AG09309 (cell line): Measurements from ENCODE around the gene PHC3.
"Not testable (repeated sequence)": the region's sequence is repeated elsewhere in the genome, so short reads cannot be mapped to it uniquely, and the experiment has no call there.

Source experiments
- DNase-seq: peaks from one replicate; pipeline ENCODE4 v3.0.0-alpha.2; 2010; ENCODE audit warnings: low read depth
- H3K4me3 ChIP-seq: 2 replicates; pipeline ENCODE4 v1.5.1; 2011; ENCODE audit warnings: mild to moderate bottlenecking, low read depth, low read length, moderate library complexity; ENCODE audit not compliant: control insufficient read depth
- TF ChIP-seq, protein P1 (sequence below): IDR thresholded peaks from 2 replicates; pipeline ENCODE4 v1.5.1; 2011; ENCODE audit warnings: mild to moderate bottlenecking, low read depth, low read length, inconsistent platforms; ENCODE audit not compliant: insufficient read depth, control insufficient read depth; ENCODE audit errors: missing control alignments

PHC3 gene

DNA sequence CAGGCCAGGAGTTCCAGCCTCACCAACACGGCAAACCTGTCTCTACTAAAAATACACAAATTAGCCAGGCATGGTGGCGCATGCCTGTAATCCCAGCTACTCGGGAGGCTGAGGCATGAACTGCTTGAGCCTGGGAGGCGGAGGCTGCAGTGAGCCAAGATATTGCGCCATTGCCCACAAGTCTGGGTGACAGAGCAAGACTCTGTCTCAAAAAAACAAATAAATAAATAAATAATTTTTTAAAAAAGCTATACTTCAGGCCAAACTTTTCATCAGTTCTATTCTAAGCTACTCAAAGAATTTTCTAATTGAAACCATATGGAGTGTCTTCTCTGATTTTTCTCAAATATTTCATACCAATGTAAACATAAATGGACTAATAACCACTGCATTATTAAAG is 43.5 kb downstream of the PHC3 start:
- H3K4me3 ChIP-seq: no peak overlapping the region
- DNase-seq: no peak
- TF ChIP-seq, protein P1, sequence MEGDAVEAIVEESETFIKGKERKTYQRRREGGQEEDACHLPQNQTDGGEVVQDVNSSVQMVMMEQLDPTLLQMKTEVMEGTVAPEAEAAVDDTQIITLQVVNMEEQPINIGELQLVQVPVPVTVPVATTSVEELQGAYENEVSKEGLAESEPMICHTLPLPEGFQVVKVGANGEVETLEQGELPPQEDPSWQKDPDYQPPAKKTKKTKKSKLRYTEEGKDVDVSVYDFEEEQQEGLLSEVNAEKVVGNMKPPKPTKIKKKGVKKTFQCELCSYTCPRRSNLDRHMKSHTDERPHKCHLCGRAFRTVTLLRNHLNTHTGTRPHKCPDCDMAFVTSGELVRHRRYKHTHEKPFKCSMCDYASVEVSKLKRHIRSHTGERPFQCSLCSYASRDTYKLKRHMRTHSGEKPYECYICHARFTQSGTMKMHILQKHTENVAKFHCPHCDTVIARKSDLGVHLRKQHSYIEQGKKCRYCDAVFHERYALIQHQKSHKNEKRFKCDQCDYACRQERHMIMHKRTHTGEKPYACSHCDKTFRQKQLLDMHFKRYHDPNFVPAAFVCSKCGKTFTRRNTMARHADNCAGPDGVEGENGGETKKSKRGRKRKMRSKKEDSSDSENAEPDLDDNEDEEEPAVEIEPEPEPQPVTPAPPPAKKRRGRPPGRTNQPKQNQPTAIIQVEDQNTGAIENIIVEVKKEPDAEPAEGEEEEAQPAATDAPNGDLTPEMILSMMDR: no peak

DNA sequence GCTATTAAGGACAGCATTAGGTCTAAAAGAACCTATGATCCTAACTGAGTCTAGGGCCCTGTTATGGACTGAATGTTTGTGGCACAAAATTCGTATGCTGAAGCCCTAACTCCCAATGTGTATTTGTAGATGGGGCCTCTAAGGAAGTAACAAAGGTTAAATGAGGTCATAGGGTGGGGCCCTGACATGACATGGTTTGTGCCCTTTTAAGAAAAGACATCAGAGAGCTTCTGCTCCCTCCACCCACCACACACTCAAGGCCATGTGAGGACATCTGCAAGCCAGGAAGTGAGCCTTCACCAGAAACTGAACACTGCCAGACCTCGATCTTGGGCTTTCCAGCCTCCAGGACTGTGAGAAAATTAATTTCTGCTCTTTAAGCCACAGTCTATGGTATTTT is 49.2 kb downstream of the PHC3 start:
- no peak for DNase-seq
- no peak overlapping the region for H3K4me3 ChIP-seq
- TF ChIP-seq, protein P1: no peak

DNA sequence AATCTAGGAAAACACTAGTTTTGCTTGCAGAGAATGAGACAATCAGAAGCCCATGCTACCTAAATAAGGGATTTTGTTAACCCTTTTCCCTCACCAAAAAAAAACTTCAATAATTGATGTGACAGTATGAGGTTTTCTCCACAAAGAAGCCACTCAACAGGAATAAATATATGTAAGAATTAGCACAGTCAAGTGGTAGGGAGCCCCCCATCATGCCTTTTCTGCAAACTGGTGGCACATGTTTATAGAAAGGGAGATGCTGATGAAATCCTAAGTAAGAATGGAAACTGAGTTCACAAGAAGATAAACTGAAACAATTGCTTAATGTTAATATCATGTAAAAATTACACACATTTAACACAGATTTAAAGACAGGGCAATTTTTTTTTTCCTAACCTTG is 51.0 kb downstream of the PHC3 start:
- TF ChIP-seq, protein P1: no peak
- DNase-seq: no peak
- no peak overlapping the region for H3K4me3 ChIP-seq

DNA sequence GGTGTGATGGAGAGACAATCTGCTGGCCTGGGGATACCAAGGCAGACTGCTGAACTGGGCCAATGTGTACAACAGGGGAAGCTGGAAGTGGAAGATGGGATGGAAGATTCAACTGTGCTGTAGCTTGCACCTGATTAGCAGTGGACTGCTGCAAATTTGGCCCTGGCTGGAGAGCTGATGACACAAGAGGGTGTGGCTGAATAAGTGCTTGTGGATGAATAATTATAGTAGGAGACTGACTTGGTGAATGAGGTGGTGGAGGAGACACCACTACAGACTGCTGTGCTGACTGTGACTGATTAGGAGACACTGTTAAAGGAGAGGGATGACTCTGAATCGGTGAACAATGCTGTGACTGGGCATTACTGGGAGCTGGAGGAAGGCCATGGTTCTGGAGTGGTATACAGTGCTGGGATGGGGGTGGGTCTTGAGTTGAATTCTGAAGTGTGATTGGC is 52.5 kb downstream of the PHC3 start:
- TF ChIP-seq, protein P1: no peak
- no peak for DNase-seq

DNA sequence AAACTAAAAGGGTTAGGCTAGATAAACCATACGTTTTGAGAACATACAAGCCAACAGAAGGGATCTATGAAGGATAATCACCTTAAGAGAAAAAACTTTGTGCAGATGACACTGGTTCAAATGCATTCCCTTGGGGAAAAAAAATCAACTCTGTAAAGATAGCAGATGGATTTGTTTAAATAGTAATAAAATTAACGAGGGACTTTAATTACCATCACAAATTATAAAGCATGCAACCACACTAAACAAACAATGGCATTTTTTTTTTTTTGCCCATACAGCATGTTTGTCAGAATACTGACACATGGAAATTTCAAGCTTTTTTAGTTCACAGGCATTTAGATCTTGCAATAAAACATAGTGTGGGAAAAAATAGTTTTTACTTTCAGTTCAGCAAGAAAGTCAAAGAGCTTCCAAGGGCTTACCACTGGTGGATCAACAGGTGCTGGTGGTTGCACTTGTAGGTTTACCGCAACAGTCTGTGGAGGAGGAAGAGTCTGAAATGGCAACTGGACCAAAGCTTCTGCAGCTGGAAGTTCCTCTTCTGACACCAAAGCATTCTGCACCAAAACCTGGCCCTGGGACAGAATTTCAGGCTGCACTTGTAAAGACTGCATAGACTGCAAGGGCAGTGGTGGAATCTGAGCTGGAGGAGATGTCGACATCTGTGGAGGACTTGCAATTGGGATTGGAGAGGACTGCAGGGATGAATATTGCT is 53.1 kb downstream of the PHC3 start:
- DNase-seq: no peak
- TF ChIP-seq, protein P1: no peak
- no peak overlapping the region for H3K4me3 ChIP-seq

More for the DNA sequence above, 52.5 kb downstream of the PHC3 start:
- no peak overlapping the region for H3K4me3 ChIP-seq

DNA sequence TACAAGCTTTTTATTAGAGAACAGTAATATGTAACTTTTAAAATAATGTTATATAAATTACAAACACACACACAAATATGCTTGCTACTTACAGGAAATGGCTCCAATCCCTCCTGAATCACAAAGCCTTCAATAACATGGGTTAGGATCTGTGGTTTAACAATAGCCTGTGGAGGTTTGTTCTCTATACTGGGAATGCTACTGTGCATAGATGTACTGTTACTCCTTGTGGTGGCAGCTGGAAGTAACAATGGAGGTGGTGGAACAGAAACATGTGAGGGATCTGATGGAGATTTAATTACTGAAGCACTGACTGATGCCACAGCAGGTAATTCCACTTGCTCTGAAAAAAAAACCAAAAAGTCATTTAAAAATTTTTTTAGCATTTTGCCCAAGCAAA is 64.4 kb downstream of the PHC3 start:
- TF ChIP-seq, protein P1: peak; percentile 30
- no peak for DNase-seq
- H3K4me3 ChIP-seq: no peak overlapping the region

DNA sequence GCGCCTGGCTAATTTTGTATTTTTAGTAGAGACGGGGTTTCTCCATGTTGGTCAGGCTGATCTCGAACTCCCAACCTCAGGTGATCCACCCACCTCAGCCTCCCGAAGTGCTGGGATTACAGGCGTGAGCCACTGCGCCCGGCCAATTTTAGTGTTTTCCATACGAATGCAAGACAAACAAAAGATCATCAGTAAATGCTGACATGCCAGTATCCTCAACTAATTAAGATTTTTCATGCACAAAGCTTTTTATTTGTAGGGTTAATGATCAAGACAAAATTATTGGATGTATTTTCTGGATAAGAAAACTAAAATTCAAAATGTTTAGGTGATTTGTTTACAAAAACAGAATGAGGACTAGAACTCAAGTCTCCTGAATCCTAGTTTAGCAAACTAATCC is 67.4 kb downstream of the PHC3 start:
- H3K4me3 ChIP-seq, DNase-seq: not testable (repeated sequence)
